Frontal cortex (tissue), 4 donors: ENCODE results near the gene PCDHGA6. TPM values are rescaled to one million over a fixed set of nuclear protein-coding genes. Genes with fewer than 3 reads are reported as not detected.
"Not testable (repeated sequence)": the region's sequence is repeated elsewhere in the genome, so short reads cannot be mapped to it uniquely, and the experiment has no call there.

Source experiments
- DNase-seq, 2 donors: peaks; one replicate each; pipeline ENCODE4 v3.0.0; 2012; ENCODE audit warnings: low spot score in 2 of 2
- FAIRE-seq: peaks from 2 replicates; lab custom pipeline; 2012; peaks lifted over from hg19 to GRCh38; lab: Jason Lieb, UNC
- total RNA-seq: library from RNA; depleted of rRNA; stranded (reverse); fragments of >200 nt; gene quantifications from one replicate; pipeline ENCODE4 v1.2.3, GENCODE V29; 2014
- donor health status: control.
- donor health status: control.
- donor health status: control.

PCDHGA6 gene
- total RNA-seq, 1 donor from 2014 or later, result 9.0 TPM

DNA sequence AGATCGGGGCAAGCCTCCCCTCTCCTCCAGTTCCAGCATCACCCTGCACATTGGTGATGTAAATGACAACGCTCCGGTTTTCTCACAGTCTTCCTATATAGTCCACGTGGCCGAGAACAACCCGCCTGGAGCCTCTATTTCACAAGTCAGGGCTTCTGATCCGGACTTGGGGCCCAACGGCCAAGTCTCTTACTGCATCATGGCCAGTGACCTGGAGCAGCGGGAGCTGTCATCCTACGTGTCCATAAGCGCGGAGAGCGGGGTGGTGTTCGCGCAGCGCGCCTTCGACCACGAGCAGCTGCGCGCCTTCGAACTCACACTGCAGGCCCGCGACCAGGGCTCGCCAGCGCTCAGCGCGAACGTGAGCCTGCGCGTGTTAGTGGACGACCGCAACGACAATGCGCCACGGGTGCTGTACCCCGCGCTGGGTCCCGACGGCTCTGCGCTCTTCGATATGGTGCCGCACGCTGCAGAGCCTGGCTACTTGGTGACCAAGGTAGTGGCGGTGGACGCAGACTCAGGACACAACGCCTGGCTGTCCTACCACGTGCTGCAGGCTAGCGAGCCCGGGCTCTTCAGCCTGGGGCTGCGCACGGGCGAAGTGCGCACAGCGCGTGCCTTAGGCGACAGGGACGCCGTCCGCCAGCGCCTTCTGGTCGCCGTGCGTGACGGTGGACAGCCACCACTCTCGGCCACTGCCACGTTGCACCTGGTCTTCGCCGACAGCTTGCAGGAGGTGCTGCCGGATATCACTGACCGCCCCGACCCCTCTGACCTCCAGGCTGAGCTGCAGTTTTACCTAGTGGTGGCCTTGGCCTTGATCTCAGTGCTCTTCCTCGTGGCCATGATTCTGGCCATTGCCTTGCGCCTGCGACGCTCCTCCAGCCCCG is 15.7 kb downstream of the PCDHGA6 start:
- no peak for FAIRE-seq
- no peak for DNase-seq

DNA sequence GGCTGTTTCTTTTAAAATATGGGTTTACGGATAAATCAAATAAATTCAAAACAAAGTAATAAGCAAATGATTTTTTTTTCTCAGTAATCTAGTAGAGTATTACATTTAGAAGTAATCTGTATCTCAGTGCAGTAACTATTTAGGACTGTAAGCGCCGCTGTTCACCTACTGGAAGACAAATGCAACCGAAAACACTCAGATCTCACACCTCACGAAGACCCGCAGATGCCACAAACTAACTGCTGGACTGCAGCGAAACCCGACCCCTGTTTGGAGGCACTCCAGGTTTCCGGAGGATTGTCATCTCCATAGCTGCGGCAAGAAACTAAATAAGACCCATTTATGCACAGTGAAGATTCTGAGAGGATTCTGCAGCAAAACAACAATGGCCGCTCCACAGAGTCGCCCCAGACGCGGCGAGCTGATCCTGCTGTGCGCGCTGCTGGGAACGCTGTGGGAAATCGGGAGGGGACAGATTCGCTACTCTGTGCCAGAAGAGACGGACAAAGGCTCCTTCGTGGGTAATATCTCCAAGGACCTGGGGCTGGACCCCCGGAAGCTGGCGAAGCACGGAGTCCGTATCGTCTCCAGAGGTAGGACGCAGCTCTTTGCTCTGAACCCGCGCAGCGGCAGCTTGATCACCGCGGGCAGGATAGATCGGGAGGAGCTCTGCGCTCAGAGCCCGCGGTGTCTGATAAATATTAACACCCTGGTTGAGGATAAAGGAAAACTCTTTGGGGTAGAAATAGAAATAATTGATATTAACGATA is 18.9 kb downstream of the PCDHGA6 start, which contains the start of gene PCDHGA8:
Gene PCDHGA8, plus strand, starts transcription at position 205 of the 770 bp plus-strand sequence. Its CDS starts 181 bp downstream, at position 386.
- FAIRE-seq (no peak), DNase-seq (no peak)

DNA sequence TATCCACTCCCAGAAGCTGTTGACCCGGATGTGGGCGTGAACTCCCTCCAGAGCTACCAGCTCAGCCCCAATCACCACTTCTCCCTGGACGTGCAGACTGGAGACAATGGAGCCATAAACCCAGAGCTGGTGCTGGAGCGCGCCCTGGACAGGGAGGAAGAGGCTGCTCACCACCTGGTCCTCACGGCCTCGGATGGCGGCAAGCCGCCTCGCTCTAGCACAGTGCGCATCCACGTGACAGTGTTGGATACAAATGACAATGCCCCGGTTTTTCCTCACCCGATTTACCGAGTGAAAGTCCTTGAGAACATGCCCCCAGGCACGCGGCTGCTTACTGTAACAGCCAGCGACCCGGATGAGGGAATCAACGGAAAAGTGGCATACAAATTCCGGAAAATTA is 19.6 kb downstream of the PCDHGA6 start:
- DNase-seq (no peak), FAIRE-seq (no peak)

GRCh38 chr5:141394401-141395187 is 20.9 kb downstream of the PCDHGA6 start:
- not testable (repeated sequence) for FAIRE-seq

DNA sequence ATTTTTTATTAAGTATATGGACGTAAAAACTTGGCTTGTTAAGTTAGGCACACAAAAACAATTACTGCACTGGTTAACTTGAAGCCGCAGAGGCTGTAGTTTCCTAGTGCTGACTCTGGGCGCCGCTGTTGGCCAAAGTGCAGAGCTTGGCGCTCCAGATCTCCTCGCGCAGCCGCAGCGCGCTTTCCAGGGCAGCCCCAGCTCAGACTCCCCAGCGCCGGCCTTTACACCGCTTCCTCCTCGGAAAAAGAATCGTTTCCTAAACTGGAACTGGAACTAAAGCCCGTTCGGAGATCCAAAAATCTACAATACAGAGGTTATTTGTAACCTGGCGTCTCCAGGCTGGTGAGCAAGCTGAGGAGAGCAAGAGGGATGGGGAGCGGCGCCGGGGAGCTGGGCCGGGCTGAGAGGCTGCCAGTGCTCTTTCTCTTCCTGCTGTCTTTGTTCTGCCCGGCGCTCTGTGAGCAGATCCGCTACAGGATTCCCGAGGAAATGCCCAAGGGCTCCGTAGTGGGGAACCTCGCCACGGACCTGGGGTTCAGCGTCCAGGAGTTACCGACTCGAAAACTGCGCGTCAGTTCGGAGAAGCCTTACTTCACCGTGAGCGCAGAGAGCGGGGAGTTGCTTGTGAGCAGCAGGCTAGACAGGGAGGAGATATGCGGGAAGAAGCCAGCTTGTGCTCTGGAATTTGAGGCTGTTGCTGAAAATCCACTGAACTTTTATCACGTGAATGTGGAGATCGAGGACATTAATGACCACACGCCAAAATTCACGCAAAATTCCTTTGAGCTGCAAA is 24.3 kb downstream of the PCDHGA6 start, which contains the start of gene PCDHGB5:
Gene PCDHGB5, plus strand, starts transcription at position 192 of the 796 bp plus-strand sequence. Its CDS starts 181 bp downstream, at position 373.
- FAIRE-seq, DNase-seq: not testable (repeated sequence)

More at GRCh38 chr5:141394401-141395187, 20.9 kb downstream of the PCDHGA6 start:
- not testable (repeated sequence) for DNase-seq

DNA sequence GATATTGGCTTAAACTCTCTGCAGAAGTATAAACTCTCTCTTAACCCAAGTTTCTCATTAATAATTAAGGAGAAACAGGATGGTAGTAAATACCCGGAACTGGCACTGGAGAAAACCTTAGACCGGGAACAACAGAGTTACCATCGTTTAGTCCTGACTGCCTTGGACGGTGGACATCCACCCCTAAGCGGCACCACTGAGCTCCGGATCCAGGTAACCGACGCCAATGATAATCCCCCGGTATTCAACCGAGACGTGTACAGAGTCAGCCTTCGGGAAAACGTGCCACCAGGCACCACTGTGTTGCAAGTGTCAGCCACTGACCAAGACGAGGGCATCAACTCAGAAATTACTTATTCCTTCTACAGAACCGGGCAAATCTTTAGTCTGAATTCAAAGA is 24.9 kb downstream of the PCDHGA6 start:
- DNase-seq (no peak), FAIRE-seq (no peak)

GRCh38 chr5:141399555-141400258 is 26.0 kb downstream of the PCDHGA6 start:
- FAIRE-seq, result no peak

GRCh38 chr5:141402553-141403243 is 29.0 kb downstream of the PCDHGA6 start, which contains the start of gene PCDHGA9:
TSS of gene PCDHGA9 (plus strand) at chr5:141402778. CDS start at chr5:141402953, 175 bp downstream.
- FAIRE-seq (no peak), DNase-seq (no peak)

More at GRCh38 chr5:141399555-141400258, 26.0 kb downstream of the PCDHGA6 start:
- DNase-seq, result no peak

GRCh38 chr5:141403387-141403786 is 29.7 kb downstream of the PCDHGA6 start:
- FAIRE-seq (no peak), DNase-seq (no peak)

- not testable (repeated sequence) for DNase-seq, FAIRE-seq
These were observed 34.3 kb downstream of the PCDHGA6 start, which contains the start of gene PCDHGB6 for GRCh38 chr5:141407790-141408505. TSS of gene PCDHGB6 (plus strand) at chr5:141408021. CDS start at chr5:141408203, 182 bp downstream.

GRCh38 chr5:141409598-141410306 is 36.1 kb downstream of the PCDHGA6 start:
- DNase-seq, result no peak
- FAIRE-seq, result no peak

DNA sequence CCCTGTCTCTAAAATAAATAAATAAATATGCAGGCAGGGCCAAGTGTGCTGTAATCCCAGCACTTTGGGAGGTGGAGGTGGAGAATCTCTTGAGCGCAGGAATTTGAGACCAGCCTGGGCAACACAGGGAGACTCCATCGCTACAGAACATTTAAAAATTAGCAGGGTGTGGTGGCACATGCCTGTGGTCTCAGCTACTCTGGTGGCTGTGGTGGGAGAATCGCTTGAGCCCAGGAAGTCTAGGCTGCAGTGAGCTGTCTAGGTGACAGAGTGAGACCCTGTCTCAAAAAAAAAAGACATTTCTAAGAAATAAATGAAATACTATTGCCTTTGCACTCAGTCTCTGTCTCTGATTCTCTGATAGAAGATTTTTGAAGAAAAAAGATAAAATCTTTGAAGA is 37.9 kb downstream of the PCDHGA6 start:
- no peak for DNase-seq
- no peak for FAIRE-seq

DNA sequence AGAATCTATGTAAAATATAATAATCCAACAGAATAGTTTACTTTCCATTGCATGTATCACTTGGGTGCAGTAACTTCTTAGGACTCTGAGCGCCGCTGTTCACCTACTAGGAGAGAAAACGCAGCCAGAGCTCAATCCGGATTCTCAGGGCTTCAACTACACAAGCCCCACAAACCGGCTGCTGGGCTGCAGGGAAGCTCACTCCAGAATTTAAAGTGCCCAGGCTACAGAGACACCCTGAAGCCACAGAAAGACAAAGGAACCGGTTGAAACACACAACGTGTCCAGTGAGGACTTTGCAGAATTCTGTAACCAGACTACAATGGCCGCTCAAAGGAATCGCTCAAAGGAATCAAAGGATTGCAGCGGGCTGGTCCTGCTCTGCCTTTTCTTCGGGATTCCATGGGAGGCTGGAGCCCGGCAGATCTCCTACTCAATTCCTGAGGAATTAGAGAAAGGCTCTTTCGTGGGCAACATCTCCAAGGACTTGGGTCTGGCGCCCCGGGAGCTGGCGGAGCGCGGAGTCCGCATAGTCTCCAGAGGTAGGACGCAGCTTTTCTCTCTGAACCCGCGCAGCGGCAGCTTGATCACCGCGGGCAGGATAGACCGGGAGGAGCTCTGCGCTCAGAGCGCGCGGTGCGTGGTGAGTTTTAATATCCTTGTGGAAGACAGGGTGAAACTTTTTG is 39.3 kb downstream of the PCDHGA6 start, which contains the start of gene PCDHGA10:
Gene PCDHGA10, plus strand, starts transcription at position 134 of the 686 bp plus-strand sequence. Its CDS starts 189 bp downstream, at position 323.
- DNase-seq, result no peak
- FAIRE-seq, result no peak

- no peak for FAIRE-seq
- no peak for DNase-seq
These were observed 39.9 kb downstream of the PCDHGA6 start for GRCh38 chr5:141413540-141414069.
